MCF 10A (cell line): ENCODE results near the gene MCM9. TPM values are rescaled to one million over a fixed set of nuclear protein-coding genes. Genes with fewer than 3 reads are reported as not detected.

Source experiments
- BruUV-seq: library from RNA; stranded (reverse); fragments of 400-500 nt; replicated peaks from 2 replicates; lab custom pipeline; 2021; lab: Mats Ljungman, UMichigan
- CTCF ChIA-PET: fragments of 300-600 bp; sonication (Branson Sonifier 250); formaldehyde crosslinking; extraction: SDS; loops from one replicate; lab custom pipeline; 2021; ENCODE audit warnings: antibody characterized with exemption, inconsistent platforms; lab: Yijun Ruan, JAX
- POLR2A ChIA-PET: fragments of 300-600, 350-650 bp; sonication (Branson Sonifier 250); formaldehyde crosslinking; extraction: SDS; loops from one replicate; lab custom pipeline; 2020; ENCODE audit warnings: antibody characterized with exemption, inconsistent platforms; lab: Yijun Ruan, JAX
- DNase-seq: peaks from one replicate; pipeline ENCODE4 v3.0.0-alpha.2; 2018; ENCODE audit not compliant: unreplicated experiment
- H3K27ac Mint-ChIP-seq: one replicate; pipeline ENCODE4 v1.8.0; 2022; ENCODE audit warnings: mild to moderate bottlenecking, low read depth, mixed read lengths; ENCODE audit not compliant: unreplicated experiment
- H3K27me3 Mint-ChIP-seq: one replicate; pipeline ENCODE4 v1.8.0; 2022; ENCODE audit warnings: mixed read lengths; ENCODE audit not compliant: insufficient read depth, unreplicated experiment
- H3K36me3 Mint-ChIP-seq: one replicate; pipeline ENCODE4 v1.8.0; 2022; ENCODE audit warnings: mild to moderate bottlenecking, moderate library complexity, mixed read lengths; ENCODE audit not compliant: insufficient read depth, unreplicated experiment
- H3K4me1 Mint-ChIP-seq: one replicate; pipeline ENCODE4 v1.8.0; 2022; ENCODE audit warnings: mixed read lengths; ENCODE audit not compliant: insufficient read depth, unreplicated experiment
- H3K4me3 Mint-ChIP-seq: one replicate; pipeline ENCODE4 v1.8.0; 2022; ENCODE audit warnings: mild to moderate bottlenecking, moderate library complexity, mixed read lengths; ENCODE audit not compliant: unreplicated experiment
- H3K9me3 Mint-ChIP-seq: one replicate; pipeline ENCODE4 v1.8.0; 2022; ENCODE audit warnings: mixed read lengths; ENCODE audit not compliant: unreplicated experiment
- CTCF ChIP-seq: fragments of 200-600 bp; IDR thresholded peaks from one replicate; pipeline ENCODE4 v1.8.0; 2022; ENCODE audit warnings: antibody characterized with exemption, mild to moderate bottlenecking; ENCODE audit not compliant: unreplicated experiment
- intact Hi-C: fragments of 100-400 bp; cut with micrococcal nuclease; formaldehyde crosslinking; loops from 2 replicates; pipeline ENCODE4 v1.14.1; 2022
- total RNA-seq: library from RNA; stranded (reverse); gene quantifications from 2 replicates; pipeline ENCODE4 v1.2.3, GENCODE V29; 2022

Gene MCM9
- total RNA-seq, 1 experiment from 2014 or later: 13.0 TPM

GRCh38 chr6:118843685-118844390, 91.1 kb downstream of the MCM9 start:
- no peak for TF ChIP-seq CTCF
- BruUV-seq: no TSS peak
- peaks cover 11% of the 10 kb centered on the region for H3K36me3 Mint-ChIP-seq
- intact Hi-C loops: no loop called here
- H3K27ac Mint-ChIP-seq: peak overlapping the region; percentile 65
- H3K4me1 Mint-ChIP-seq: peaks cover 3% of the 10 kb centered on the region
- DNase-seq: no peak
- H3K4me3 Mint-ChIP-seq: no peak overlapping the region
- POLR2A ChIA-PET: no interaction called here
- CTCF ChIA-PET: interaction anchor here (2.2 kb wide), 1 partner anchor 43 kb away, joined by 8 read pairs; no protein-coding TSS in a partner anchor
- H3K9me3 Mint-ChIP-seq: peaks cover 5% of the 10 kb centered on the region
- no peaks in the 10 kb centered on the region for H3K27me3 Mint-ChIP-seq

- Mint-ChIP-seq H3K36me3 (peaks cover 23% of the 10 kb centered on the region), H3K9me3 (no peaks in the 10 kb centered on the region), H3K4me3 (no peak overlapping the region), H3K27me3 (no peaks in the 10 kb centered on the region), H3K27ac (no peak overlapping the region), H3K4me1 (no peaks in the 10 kb centered on the region)
- TF ChIP-seq CTCF: no peak
- ChIA-PET CTCF (interaction anchor here (1.7 kb wide), 1 partner anchor 30 kb away, joined by 5 read pairs; no protein-coding TSS in a partner anchor), POLR2A (no interaction called here)
- intact Hi-C loops: no loop called here
- BruUV-seq: no TSS peak
- no peak for DNase-seq
Observed at GRCh38 chr6:118830691-118831090, 104.3 kb downstream of the MCM9 start.

- ChIA-PET POLR2A (no interaction called here), CTCF (interaction anchor here (1.7 kb wide), 1 partner anchor 29 kb away, joined by 5 read pairs; no protein-coding TSS in a partner anchor)
- no TSS peak for BruUV-seq
- intact Hi-C loops: no loop called here
- H3K27ac Mint-ChIP-seq: no peak overlapping the region
- DNase-seq: no peak
- H3K27me3 Mint-ChIP-seq: no peaks in the 10 kb centered on the region
- peaks cover 31% of the 10 kb centered on the region for H3K36me3 Mint-ChIP-seq
- no peak for TF ChIP-seq CTCF
- H3K9me3 Mint-ChIP-seq: no peaks in the 10 kb centered on the region
- H3K4me3 Mint-ChIP-seq: no peak overlapping the region
- no peaks in the 10 kb centered on the region for H3K4me1 Mint-ChIP-seq
Observed at GRCh38 chr6:118829817-118830478, 105.0 kb downstream of the MCM9 start.

- Mint-ChIP-seq H3K4me3 (no peak overlapping the region), H3K36me3 (peaks cover 52% of the 10 kb centered on the region), H3K4me1 (no peaks in the 10 kb centered on the region), H3K27me3 (no peaks in the 10 kb centered on the region), H3K27ac (no peak overlapping the region), H3K9me3 (no peaks in the 10 kb centered on the region)
- no peak for DNase-seq
- POLR2A ChIA-PET: interaction anchor here (1.0 to 1.5 kb wide), 2 partner anchors 21 to 68 kb away, joined by 3 read pairs; partner anchors contain the start of gene ASF1A
- TF ChIP-seq CTCF: no peak
- no TSS peak for BruUV-seq
- intact Hi-C loops: no loop called here
- CTCF ChIA-PET: interaction anchor here (0.6 kb wide), 1 partner anchor 26 kb away, joined by 3 read pairs; no protein-coding TSS in a partner anchor
Observed at GRCh38 chr6:118826096-118826495, 108.9 kb downstream of the MCM9 start.
